ENCODE results near the gene DPF3. TPM values are rescaled to one million over a fixed set of nuclear protein-coding genes. Genes with fewer than 3 reads are reported as not detected.

Gene DPF3
- total and polyA plus RNA-seq, 9 of the 15 experiments (the other 6 are each of a cell fraction or from before 2014, with no cell fraction given): 0.21 to 4.9 (median 1.2) TPM

GRCh38 chr14:72701605-72702004 lies 192.3 kb downstream of the DPF3 start (continued):
- TF ChIP-seq REST (IDR thresholded peaks at IDR 0.05; ENCODE audit: borderline replicate concordance): no peak
- no peak for TF ChIP-seq REST (CRISPR knock-in tag; IDR thresholded peaks at IDR 0.05; ENCODE audit: low read depth)

GRCh38 chr14:72701237-72701565 lies 192.7 kb downstream of the DPF3 start:
- ATAC-seq (no peak), FAIRE-seq (no peak), DNase-seq (ENCODE audit: extremely low read depth in 1 of 4, low spot score in 3 of 4) (no peak)
- Histone ChIP-seq H3K4me3 (no peak overlapping the region), H3K9me3 (replicated peaks; ENCODE audit: control insufficient read depth, insufficient read depth, low read depth, low read length) (no peaks in the 10 kb centered on the region), H3K9ac (ENCODE audit: insufficient read depth in 1 of 2, low read depth in 2 of 2, low read length in 2 of 2) (no peak overlapping the region), H3K36me3 (ENCODE audit: control insufficient read depth, insufficient read depth, low read length) (no peaks in the 10 kb centered on the region), H2AFZ (ENCODE audit: low read depth, low read length) (no peak overlapping the region), H3K9me1 (ENCODE audit: control insufficient read depth, insufficient read depth, low read length) (no peaks in the 10 kb centered on the region), H3K4me2 (ENCODE audit: insufficient read depth, low read length) (no peak overlapping the region), H3K79me2 (ENCODE audit: control insufficient read depth, insufficient read depth, low read length) (no peaks in the 10 kb centered on the region), H3K4me1 (replicated peaks in 1 of 2; ENCODE audit: control insufficient read depth in 2 of 2, insufficient read depth in 2 of 2, low read length in 2 of 2) (peaks cover 0 to 12% of the 10 kb centered on the region in 2 experiments; a peak in 3 of 5 replicates), H4K20me1 (replicated peaks; ENCODE audit: control insufficient read depth, insufficient read depth, low read length) (no peaks in the 10 kb centered on the region), H3K27me3 (ENCODE audit: control insufficient read depth in 2 of 2, insufficient read depth in 2 of 2, low read length in 2 of 2) (no peaks in the 10 kb centered on the region; a peak in 1 of 5 replicates), H3K27ac (ENCODE audit: extremely low read depth, low read depth, low read length) (no peak overlapping the region)
- BruUV-seq (replicated peaks): no TSS peak
- POLR2A ChIA-PET: no interaction called here
- CTCF ChIA-PET (ENCODE audit: low intra/inter-chr PET ratio): no interaction called here
- 13% methylated on average over 4 of the region's 7 CpGs for WGBS (ENCODE audit: insufficient coverage, low coverage, missing lambda C conversion rate)
- in situ Hi-C loops (cut with MboI) (no loop called here), intact Hi-C loops (cut with micrococcal nuclease) (no loop called here)
- TF ChIP-seq KHSRP (IDR thresholded peaks at IDR 0.05) (no peak), BRD4 (IDR thresholded peaks at IDR 0.05) (no peak), ARID1B (IDR thresholded peaks at IDR 0.05) (no peak), HOXB6 (CRISPR knock-in tag; IDR thresholded peaks at IDR 0.05; ENCODE audit: borderline replicate concordance) (no peak), ZNF282 (CRISPR knock-in tag; IDR thresholded peaks at IDR 0.05) (no peak), ZBTB17 (CRISPR knock-in tag; IDR thresholded peaks at IDR 0.05) (no peak), FOXA3 (CRISPR knock-in tag; conservative IDR thresholded peaks at IDR 0.05 in 1 of 2, IDR thresholded peaks at IDR 0.05 in 1 of 2) (no peak), CREB1 (IDR thresholded peaks at IDR 0.05) (no peak), CREB1 (CRISPR knock-in tag; IDR thresholded peaks at IDR 0.05) (no peak), SAFB (IDR thresholded peaks at IDR 0.05; ENCODE audit: borderline replicate concordance, low read depth, low read length) (no peak), ASH1L (IDR thresholded peaks at IDR 0.05; ENCODE audit: borderline replicate concordance, low read depth, partially characterized antibody) (no peak), TFE3 (CRISPR knock-in tag; IDR thresholded peaks at IDR 0.05) (no peak), SMARCA5 (IDR thresholded peaks at IDR 0.05) (no peak)

All from K562 (cell line).